NCI-H510A (cell line): ENCODE results near the gene SCNN1B.

Source experiments
- DNase-seq: peaks from one replicate; lab custom pipeline; 2025; lab: John Stamatoyannopoulos, UW

SCNN1B gene

DNA sequence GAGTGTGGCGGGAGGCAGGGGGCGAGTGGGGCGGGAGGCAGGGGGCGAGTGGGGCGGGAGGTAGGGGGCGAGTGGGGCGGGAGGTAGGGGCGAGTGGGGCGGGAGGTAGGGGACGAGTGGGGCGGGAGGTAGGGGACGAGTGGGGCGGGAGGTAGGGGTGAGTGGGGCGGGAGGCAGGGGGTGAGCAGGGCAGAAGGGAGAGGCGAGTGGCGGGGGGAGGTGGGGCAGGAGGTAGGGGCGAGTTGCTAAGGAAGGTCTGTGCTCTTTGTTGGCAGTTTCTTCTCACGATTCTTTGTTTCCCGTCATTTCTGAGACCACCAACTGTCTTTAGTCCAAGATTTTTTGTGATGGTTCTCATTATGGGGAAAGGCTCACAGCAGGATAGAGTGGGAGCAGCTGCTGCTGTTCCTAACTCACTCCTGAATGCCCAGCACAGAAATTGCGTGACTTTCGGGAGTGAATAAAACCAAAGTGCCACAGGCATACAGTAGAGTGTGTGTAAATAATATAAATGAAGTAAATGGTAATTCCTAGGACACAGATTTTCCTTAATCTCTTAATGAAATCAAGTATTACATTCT is 106.2 kb downstream of the SCNN1B start:
- DNase-seq: no peak

DNA sequence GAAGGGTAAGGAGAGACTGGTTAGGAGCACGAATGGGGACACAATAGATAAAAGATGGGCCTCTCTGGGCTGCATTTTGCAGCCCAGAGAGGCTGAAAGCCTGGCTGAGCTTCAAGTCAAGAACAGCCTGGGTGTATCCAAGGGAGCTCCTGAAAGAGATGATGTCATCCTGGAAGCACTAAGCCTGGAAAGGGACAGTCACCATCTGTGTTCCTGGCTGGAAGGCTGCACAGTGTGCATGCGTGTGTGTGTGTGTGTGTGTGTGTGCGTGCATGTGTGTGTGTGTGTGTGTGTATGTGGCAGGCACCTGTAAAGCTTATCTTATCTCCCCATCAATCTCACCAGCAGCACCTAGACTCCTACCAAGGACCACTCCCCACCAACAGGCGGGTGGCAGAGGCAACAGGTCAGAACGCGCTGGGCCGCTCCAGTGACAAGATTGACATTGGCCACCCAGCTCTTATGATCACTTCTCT is 106.8 kb downstream of the SCNN1B start:
- no peak for DNase-seq

DNA sequence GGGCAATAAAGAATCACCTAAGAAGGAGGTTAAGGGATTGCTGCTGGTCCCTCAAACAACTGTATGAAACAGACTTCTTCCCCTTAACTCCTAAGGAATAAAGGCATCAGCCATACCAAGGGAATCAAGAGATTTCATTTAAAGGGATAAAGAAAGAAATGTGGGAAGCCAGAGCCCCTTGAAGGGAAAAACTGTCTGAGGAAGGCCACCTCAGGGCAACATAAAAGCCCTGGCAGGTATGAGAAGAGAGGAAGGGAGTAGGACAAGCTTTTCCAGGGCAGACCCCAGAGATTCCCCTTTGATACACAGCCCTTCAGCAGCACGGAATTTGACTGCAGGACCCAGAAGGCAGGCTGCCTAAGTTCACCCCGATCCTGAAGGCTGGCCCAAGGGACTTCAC is 107.4 kb downstream of the SCNN1B start:
- no peak for DNase-seq

DNA sequence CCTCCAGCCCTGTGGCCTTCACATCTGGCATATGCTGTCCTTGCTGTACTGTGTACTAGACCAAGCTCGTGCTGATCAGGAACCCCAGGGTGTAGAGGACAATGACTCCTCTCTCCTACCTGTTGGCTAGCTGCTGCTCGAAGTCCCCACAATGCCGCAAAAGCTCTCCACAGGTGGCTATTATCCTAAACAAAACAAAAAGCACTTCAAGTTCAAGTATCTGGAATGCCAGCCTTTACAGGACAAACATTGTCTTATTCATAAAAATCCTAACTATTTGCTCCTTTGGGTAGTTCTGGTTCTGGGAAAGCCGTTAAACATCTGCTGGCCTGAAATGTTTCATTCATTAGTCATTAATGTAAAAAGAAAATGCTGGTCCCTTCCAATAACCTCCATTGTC is 108.1 kb downstream of the SCNN1B start:
- DNase-seq: no peak

DNA sequence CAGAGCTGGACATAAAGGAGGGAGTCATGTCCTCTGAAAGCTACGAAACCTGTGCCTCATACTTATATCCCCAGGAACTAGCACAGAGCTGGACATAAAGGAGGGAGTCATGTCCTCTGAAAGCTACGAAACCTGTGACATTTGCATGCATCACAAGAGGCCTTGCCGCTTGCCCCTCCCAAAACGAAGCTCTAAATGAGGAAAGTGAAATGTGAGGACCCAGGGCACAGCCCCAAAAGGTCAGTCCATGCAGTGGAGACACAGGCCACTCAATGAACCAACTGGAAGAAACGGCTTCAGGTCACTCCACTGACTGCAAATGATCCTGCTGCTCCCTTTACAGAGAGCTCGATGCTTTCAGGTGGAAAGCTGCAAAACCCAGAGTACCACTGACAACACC is 112.6 kb downstream of the SCNN1B start:
- no peak for DNase-seq

DNA sequence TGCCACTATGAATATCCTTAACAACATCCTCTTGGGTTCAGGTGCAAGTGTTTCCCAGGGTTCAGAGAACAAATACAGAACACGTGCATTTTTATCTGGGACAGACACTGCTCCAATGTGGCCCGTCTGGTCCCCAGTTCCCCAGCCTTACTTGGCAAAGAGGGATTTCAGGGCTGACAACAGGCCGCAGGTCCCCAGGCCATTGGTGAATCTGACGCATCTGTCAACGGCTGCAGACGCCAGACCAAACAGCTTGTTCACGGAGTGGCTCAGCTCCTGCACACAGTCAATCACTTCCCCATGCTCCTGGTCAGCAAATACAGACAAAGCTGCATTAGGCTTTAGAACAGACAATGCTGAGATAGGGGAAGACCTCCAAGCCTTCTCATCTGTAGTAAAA is 114.7 kb downstream of the SCNN1B start:
- no peak for DNase-seq

DNA sequence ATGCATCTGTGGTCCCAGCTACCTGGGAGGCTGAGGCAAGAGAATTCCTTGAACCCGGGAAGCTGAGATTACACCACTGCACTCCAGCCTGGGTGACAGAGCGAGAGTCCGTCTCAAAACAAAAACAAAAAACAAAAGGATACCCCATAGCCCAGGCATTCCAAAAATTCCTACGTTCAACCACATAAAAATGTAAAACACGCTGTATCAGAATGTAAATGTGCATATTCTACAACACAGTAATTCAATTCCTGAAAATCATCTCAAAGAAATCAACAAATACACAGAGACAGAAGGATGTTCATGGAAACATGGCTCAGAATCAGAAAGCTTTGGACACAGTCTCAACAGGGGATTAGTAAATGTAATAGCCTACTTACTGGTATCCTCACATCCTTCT is 117.9 kb downstream of the SCNN1B start:
- DNase-seq: no peak

DNA sequence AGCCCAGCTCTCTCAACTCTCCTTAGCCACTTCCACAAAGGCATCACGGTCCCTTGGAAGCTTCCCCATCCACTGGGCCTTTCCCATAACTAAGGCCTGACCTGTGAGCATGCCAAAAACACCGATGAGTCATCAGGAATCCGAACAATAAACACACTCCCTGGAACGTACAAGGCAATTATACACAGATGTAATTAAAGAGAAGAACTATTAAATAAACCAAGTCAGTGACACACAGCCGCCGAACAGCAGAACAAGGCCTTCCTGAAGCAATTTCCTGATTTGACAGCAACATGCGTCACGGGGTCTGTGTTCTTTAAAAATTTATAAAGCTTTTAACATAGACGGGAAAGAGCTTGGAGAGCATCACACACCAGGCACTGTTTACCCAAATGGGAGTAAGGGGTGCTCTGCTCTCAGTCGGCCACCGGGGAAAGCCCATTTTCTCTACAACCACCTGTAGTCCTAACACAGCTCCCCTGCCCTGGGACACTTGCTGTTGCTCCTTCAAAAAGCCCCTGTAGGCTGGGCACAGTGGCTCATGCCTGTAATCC is 121.5 kb downstream of the SCNN1B start:
- no peak for DNase-seq

DNA sequence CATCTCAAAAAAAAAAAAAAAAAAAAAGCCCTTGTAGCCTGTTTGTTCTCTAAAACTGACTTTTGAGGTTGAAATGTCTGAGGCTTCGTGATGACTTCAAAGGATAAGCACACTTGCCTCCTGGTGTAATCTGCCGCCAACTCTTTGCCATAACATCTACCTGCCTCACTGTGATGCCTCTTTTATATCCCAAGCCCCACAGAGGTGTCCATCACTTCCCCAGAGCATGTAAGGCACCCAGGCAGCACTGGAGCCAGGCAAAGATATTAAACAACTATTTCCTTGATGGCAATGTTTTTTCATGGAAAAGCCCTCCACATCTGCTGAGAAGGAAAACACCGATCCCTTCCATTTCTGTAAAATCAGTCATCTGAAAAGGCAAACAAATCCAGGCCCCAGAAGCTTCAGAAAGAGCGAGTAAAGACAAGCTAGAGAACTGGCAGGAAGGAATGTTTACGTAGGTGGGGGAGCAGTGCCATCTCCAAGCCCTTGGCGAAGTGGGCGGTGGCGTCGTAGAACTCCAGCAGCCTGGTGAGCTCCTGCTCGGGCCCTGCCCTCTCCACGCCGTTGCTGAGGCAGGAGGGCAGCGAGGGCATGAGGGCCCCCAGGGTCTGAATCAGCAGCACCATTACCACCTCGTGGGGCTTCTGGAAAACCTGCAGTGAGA is 122.3 kb downstream of the SCNN1B start:
- DNase-seq: peak; percentile 63

DNA sequence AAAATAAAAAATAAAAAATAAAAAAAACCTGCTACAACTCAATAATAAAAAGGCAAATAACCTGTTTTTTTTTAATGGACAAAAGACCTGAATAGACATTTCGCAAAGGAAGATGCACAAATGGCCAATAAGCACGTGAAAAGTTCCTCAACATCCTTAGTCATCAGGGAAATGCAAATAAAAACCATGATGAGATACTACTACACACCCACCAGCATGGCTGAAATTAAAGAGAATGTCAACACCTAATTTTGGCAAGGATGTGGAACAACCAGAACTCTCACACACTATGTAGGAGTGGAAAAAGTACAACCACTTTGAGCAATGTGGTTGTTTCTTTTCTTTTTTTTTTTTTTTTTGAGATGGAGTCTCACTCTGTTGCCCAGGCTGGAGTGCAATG is 126.2 kb downstream of the SCNN1B start:
- no peak for DNase-seq
